Measurements from ENCODE around the gene ANXA6.

DNA sequence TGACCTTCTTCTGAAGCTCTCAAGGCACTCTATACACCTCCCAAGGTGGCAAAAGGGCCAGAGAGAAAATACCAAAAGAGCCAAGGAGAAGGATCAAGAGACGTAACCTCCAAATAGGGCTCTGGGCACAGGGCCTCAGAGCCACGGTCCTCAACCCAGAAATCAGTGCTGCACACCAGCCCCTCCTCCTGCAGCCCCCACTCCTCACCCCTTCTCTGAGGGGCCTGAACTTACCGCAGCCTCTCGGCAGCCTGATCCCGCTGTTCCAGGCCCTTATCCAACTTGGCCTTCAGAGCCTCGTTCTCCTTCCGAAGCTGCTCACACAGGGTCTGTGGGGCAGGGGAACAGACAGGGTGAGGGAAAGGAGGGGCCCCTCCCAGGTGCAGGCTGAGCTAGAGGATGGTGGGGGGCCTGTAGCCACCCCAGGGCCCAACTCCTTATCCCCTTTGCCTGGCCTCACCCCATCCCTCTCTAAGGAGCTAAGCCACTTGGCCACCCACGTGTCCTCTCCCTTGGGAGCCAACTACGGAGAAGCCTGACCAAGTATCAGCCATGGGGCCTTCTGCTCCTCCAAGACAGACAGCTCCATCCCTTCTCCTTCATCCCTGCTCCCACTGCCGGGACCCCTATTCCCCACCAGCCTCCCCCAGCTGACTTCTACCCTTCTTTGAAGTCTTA lies 105.5 kb downstream of the ANXA6 start:
- TF ChIP-seq ZNF169 (tag by site-specific recombination; IDR thresholded peaks at IDR 0.05), result no peak
- TF ChIP-seq CTCF (tag by site-specific recombination; IDR thresholded peaks at IDR 0.05), result no peak
- TF ChIP-seq ZNF24 (tag by site-specific recombination; IDR thresholded peaks at IDR 0.05), result no peak
- TF ChIP-seq, protein P1, sequence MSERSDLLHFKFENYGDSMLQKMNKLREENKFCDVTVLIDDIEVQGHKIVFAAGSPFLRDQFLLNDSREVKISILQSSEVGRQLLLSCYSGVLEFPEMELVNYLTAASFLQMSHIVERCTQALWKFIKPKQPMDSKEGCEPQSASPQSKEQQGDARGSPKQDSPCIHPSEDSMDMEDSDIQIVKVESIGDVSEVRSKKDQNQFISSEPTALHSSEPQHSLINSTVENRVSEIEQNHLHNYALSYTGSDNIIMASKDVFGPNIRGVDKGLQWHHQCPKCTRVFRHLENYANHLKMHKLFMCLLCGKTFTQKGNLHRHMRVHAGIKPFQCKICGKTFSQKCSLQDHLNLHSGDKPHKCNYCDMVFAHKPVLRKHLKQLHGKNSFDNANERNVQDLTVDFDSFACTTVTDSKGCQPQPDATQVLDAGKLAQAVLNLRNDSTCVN (tag by site-specific recombination; optimal IDR thresholded peaks at IDR 0.05), result no peak

Data from HEK293 (cell line).